ENCODE results near the gene SFXN1.

Gene SFXN1

GRCh38 chr5:175572886-175573285 is 94.5 kb downstream of the SFXN1 start:
- DNase-seq = no peak
- Histone ChIP-seq H3K27ac (no peak overlapping the region), H3K4me1 (peaks cover 0 to 10% (median 0%) of the 10 kb centered on the region in 4 donors), H3K27me3 (peaks cover 0 to 16% of the 10 kb centered on the region in 2 donors), H3K9me3 (no peaks in the 10 kb centered on the region), H3K36me3 (no peaks in the 10 kb centered on the region), H3K4me3 (no peak overlapping the region)
- intact Hi-C loops (cut with DNase I; ENCODE audit: low total_unique reads) = no loop called here
- TF ChIP-seq CTCF (IDR thresholded peaks at IDR 0.05) = no peak

DNA sequence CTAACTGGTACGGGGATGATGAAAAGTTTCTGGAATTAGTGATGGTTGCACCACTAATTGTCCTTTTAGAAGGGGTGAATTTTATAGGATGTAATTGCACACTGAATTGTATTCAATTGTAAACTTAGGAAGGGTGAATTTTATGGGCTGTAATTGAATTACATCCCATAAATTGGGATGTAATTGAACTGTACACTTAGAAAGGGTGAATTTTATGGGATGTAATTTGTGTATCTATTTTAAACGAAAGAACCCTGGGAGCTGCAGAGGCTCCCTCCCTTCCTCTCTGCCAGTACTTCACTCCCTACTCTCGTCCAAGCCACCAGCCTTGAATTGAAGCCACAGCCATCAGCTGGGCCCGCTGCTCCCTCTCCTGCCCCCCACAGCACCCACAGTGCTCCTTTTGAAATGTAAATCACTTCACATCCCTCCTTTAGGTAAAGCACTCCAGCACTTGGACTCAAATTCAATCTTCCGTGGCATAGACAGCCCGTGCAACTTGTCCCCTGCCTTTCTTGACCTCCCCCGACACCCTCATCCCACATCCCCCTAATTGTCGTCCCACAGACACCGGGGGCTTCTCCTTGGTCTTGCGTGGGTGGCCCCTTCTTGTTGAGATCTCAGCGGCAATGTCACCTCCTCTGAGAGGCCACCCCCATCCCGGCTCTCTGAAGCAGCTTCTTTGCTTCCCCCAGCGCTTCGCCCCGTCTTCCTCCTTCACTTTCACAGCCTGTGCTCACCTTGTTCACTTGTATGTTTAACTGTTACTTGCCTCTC is 95.3 kb downstream of the SFXN1 start:
- no peak overlapping the region for H3K4me3 ChIP-seq
- H3K27me3 ChIP-seq = peaks cover 0 to 16% of the 10 kb centered on the region in 2 donors
- intact Hi-C loops (cut with DNase I; ENCODE audit: low total_unique reads) = no loop called here
- H3K9me3 ChIP-seq = no peaks in the 10 kb centered on the region
- no peak for DNase-seq
- TF ChIP-seq CTCF (IDR thresholded peaks at IDR 0.05) = no peak
- peaks cover 0 to 10% (median 0%) of the 10 kb centered on the region in 4 donors for H3K4me1 ChIP-seq
- H3K36me3 ChIP-seq = no peaks in the 10 kb centered on the region
- no peak overlapping the region for H3K27ac ChIP-seq

- intact Hi-C loops (cut with DNase I; ENCODE audit: low total_unique reads) = no loop called here
- Histone ChIP-seq H3K4me3 (no peak overlapping the region), H3K27me3 (peaks cover 0 to 16% of the 10 kb centered on the region in 2 donors), H3K27ac (no peak overlapping the region), H3K9me3 (no peaks in the 10 kb centered on the region), H3K4me1 (no peaks in the 10 kb centered on the region), H3K36me3 (no peaks in the 10 kb centered on the region)
- no peak for TF ChIP-seq CTCF (IDR thresholded peaks at IDR 0.05)
- no peak for DNase-seq
These were observed 96.9 kb downstream of the SFXN1 start for GRCh38 chr5:175575301-175575700.

DNA sequence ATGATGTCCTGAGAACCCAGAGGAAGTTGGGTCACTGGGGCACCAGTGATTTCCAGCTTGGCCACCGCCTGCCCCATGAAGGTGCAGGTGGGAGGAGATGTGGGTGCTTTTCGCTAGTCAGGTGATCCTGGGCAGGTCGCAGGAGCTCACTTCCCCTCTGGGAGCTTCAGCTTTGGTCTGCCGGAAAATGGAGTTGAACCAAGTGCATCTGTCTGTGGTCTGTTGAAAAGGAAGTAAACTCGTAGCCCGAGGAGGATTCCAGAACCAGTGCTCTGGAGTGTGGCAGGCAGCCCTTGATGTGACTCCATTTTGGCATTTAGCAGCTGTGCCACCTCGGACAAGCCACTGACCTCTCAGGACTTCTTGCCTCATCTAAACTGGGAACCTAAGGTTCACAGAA is 97.7 kb downstream of the SFXN1 start:
- no peak for TF ChIP-seq CTCF (IDR thresholded peaks at IDR 0.05)
- no peaks in the 10 kb centered on the region for H3K4me1 ChIP-seq
- no peaks in the 10 kb centered on the region for H3K9me3 ChIP-seq
- no peak overlapping the region for H3K4me3 ChIP-seq
- intact Hi-C loops (cut with DNase I; ENCODE audit: low total_unique reads) = no loop called here
- DNase-seq = no peak
- no peak overlapping the region for H3K27ac ChIP-seq
- H3K27me3 ChIP-seq = peaks cover 0 to 16% of the 10 kb centered on the region in 2 donors
- no peaks in the 10 kb centered on the region for H3K36me3 ChIP-seq

DNA sequence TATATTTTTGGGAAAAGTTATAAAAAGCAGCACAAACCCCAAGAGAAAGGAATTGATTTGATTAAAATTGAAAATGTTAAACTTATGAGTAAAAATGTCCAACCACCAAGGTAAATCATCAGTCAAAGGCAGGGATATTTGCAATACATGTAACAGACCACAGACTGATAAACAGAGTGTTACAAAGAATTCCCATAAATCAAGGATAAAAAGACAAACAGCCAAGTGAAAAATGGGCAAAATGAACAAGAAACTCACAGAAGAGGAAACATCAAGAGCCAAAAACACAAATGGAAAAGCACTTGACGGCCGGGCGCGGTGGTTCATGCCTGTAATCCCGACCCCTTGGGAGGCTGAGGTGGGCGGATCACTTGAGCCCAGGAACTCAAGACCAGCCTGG is 98.2 kb downstream of the SFXN1 start:
- no peak overlapping the region for H3K27ac ChIP-seq
- no peak for TF ChIP-seq CTCF (IDR thresholded peaks at IDR 0.05)
- no peak for DNase-seq

More for the DNA sequence above, 98.2 kb downstream of the SFXN1 start:
- intact Hi-C loops (cut with DNase I; ENCODE audit: low total_unique reads) = no loop called here
- H3K4me1 ChIP-seq = no peaks in the 10 kb centered on the region
- H3K36me3 ChIP-seq = no peaks in the 10 kb centered on the region
- no peak overlapping the region for H3K4me3 ChIP-seq
- peaks cover 0 to 14% of the 10 kb centered on the region in 2 donors for H3K27me3 ChIP-seq
- H3K9me3 ChIP-seq = no peaks in the 10 kb centered on the region
